ENCODE data around the gene CAPNS1.

DNA sequence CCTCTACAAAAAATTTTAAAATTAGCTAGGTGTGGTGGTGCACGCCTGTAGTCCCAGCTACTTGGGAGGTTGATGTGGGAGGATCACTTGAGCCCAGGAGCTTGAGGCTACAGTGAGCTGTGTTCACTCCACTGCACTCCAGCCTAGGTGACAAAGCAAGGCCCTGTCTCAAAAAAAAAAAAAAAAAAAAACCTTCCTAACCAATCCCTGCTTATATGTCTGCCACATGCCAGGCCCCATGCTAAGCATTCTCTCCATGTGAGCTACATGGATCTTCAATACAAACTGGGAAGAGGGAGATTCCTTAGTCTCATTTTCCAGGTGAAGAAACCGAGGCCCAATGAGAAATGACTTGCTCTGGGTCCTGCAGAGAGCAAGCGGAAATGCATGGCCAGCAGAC is 31.2 kb upstream of the CAPNS1 start:
- TF ChIP-seq, protein P1, sequence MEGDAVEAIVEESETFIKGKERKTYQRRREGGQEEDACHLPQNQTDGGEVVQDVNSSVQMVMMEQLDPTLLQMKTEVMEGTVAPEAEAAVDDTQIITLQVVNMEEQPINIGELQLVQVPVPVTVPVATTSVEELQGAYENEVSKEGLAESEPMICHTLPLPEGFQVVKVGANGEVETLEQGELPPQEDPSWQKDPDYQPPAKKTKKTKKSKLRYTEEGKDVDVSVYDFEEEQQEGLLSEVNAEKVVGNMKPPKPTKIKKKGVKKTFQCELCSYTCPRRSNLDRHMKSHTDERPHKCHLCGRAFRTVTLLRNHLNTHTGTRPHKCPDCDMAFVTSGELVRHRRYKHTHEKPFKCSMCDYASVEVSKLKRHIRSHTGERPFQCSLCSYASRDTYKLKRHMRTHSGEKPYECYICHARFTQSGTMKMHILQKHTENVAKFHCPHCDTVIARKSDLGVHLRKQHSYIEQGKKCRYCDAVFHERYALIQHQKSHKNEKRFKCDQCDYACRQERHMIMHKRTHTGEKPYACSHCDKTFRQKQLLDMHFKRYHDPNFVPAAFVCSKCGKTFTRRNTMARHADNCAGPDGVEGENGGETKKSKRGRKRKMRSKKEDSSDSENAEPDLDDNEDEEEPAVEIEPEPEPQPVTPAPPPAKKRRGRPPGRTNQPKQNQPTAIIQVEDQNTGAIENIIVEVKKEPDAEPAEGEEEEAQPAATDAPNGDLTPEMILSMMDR (IDR thresholded peaks at IDR 0.05), result no peak
- TF ChIP-seq POLR2A (IDR thresholded peaks at IDR 0.05), result no peak
- TF ChIP-seq EP300 (IDR thresholded peaks at IDR 0.05; ENCODE audit: low read depth), result no peak
- no peak for TF ChIP-seq POLR2AphosphoS5 (IDR thresholded peaks at IDR 0.05)
